Measurements from ENCODE around the gene PPP1R14D.

- no peak for TF ChIP-seq CTCF (IDR thresholded peaks at IDR 0.05)
- no peak for TF ChIP-seq POLR2A (IDR thresholded peaks at IDR 0.05)
Measured at GRCh38 chr15:40766194-40766815, 62.2 kb downstream of the PPP1R14D start.

All from vagina (tissue), 2 donors.